NCI-H2107 treated with DMSO at 0.1 percent for 48 hours (cell line): ENCODE measurements around the gene ADGRL2.

Experiments used
- DNase-seq: peaks from one replicate; lab custom pipeline; 2025; ENCODE audit not compliant: unreplicated experiment; lab: John Stamatoyannopoulos, UW

Gene ADGRL2

DNA sequence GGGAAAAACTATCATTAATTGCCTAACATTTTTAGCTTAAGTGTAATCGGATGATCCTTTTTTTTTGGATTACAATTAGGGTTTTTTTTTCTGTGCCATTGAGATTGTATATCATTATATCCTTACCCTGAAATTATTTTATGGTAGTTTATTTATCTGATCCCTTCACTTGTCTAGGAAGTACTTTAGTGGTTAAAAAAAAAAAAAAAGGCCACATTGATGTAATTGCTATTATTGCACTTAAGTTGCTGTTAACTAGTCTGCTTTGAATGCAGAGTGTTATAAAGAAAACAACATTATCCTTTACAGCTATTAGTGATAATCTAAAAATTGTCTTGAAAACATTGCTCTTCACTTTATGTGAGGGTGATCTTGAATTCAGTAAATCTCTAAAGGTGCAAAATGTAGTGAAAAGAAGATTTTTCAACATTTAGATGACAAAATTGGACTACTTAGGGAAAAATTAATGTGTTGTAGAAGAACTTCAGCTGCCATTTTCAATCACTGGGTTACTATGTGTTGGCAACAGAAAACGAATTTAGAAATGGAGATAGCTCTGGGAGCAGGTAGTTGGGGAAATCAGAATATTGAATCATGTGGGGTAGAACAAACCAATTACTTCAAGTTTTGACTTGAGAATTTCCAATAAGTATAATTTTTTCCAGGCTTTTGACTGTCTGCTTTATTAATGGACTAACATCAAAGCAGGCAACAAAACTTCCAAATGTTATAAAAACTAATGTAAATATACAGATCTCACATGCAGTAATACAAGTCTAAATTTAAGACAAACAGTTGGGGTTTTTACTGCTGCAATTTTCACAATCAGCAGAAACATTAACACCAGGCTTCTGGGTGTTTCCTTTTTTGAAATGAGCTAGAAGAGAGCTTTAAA, 5.0 kb downstream of the ADGRL2 start:
- no peak for DNase-seq

DNA sequence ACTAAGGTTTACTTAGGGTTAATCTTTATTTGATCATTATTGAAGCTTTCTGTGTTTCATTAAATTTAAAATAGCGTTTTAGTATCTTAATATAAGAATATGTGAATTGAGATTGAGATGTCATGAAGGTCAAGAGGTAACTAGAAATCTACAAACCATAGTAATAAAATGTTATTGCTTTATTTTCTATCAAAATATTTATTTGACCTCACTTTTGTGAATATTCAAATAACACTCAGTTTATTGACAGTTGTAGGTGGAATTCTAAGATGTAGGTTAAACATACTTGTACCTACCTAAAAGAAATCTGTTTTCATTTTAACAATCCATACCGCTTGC, 5.7 kb downstream of the ADGRL2 start:
- DNase-seq: no peak

DNA sequence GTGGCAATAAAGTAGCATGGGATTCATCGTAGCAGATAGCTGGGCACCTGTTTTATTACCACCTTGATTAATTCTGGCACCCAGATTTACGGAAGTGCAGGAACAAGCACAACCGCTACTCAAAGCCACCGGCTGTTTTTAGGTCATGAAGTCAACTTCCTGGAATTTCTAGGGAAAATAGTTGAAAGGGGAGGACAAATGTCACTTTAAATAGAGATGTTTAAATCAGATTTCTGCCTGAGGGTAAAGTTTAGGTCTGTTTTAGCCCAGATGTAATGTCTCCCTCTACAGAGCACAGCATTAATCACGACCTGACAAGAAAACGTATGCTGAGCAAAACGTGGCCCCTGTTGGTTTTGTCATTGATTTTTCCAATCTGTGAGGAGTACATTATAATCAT, 8.0 kb downstream of the ADGRL2 start:
- no peak for DNase-seq

DNA sequence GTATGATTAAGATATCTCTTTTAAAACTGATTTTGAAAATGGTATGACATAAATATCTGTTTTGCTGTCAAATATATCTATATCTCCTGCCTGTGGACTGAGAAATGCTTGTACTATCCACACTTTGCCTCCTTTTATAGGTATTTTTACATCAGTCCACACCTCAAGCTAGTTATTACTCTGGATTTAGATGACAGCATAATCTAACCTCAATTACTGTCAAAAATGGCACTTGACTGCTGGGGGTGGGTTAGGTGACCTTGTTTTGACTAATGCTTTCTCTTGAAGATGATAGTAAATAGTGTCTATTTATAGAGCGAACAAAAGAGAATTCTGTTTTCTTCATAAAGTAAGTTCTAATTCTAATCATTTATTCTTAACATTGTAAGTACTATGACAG, 9.1 kb downstream of the ADGRL2 start:
- DNase-seq: no peak

DNA sequence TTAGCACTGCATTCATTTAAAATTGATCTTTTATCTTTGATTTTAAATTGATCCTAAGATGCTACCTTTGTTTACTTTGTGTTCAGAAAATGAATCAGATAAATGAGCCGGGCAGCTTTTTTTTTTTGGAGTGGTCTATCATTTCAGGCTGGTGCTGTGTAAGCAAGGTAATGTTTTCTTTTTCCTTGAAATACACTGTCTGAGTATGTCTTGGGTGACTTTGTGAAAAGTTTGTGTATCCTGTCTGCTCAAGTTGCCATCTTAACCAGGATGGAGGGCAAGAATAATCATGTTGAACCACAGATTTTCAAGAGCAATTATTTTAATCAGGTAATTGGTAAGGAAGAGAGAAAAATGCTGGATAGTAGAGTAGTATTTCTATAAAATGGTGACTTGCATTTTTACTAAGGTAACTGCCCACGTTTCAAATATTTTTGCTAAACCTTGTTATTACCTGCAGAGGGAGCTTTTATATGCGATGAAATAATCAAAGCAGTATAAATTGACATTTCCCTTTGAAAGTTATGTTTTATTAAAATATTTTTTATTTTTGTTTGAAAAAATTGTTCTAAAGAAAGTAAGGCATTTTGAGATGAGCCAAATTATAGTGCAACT, 11.1 kb downstream of the ADGRL2 start:
- DNase-seq: no peak

DNA sequence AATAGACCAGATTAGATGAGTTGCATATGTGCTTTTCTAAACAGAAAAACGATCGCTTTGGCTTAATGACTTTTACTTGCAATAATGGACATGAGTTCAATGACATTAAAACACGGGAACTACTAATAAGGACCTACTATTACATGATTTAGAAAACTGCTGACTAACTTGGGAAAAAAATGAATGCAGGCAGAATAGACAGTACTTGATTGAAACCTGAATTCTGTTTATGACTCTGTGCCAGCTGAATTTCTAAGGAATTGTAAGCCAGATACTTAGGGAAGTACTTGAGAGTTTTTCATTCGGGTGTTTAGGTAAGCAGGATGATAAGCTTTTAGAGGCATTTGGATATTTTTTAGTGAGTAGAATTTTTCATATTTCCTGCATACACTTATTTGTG, 12.0 kb downstream of the ADGRL2 start:
- DNase-seq: peak; percentile 39

DNA sequence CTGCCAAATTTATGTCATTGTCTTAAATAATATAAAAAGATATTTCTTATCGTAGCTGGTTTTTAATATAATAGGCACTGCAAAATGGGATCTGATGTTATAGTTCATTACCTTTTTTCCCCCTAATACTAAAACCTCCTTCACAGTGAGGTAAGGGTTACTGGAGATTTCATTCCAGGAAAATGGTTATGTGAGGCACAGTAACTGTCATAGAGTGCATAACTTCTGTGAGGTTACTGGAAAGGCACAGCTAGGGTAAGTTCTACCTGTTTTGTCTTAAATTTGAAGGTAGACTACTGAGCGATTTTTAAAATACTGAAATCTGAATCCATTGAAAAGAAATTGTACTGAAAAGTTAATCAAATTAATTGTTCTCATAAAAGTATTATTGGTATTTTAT, 13.0 kb downstream of the ADGRL2 start:
- DNase-seq: no peak

DNA sequence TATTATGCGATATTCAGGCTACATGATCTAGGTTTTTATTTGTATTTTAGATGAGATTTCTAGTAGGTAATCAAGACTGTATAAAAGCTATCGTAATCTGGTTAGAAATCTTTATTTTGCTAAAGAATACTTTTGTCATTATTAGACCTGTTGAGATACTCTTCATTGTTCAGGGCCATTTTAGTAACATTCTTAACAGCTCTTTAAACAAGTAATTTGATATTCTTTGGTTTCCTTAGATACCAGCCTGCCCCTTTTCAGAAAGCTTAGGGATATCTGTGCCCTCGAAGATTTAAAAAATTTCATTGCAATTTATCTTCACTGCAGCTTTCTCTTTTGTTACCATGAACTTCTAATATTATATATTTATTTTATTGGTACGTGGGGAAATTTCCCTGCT, 18.9 kb downstream of the ADGRL2 start:
- DNase-seq: no peak

DNA sequence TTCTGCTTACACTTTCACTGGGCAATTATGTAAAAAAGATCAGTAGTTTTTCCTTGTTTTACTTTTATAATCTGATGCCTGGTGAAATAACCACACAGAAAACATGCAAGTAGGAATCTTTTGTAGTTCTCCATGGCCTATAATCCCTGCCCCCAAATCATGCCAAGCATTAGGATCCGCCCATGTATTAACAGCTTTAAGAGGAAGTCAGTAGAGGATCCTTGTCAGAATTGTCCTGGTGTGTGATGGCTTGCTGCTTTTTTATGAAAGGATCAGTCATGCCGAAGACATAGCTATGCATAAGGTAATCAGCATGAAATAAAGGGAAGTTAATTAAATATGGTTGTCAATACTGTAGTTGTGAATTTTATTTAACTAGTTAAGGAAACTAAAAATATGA, 20.0 kb downstream of the ADGRL2 start:
- no peak for DNase-seq

DNA sequence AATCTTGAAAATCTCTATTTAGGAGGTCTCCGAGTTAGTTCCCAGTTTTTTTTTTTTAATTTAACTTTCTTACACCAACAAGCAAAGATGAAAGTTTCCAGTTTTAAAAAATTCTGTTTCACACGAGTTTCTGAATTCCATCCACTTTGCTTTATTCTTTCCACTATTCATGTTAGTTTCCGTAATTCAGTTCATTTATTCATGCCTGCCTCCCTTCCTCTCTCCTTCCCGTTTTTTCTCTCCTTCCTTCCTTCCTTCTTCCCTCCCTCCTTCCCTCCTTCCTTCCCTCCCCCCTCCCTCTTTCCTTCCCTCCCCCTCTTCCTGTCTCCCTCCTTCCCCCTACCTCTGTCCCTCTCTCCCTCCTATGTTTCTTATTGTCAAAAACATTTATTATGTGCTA, 22.3 kb downstream of the ADGRL2 start:
- no peak for DNase-seq

DNA sequence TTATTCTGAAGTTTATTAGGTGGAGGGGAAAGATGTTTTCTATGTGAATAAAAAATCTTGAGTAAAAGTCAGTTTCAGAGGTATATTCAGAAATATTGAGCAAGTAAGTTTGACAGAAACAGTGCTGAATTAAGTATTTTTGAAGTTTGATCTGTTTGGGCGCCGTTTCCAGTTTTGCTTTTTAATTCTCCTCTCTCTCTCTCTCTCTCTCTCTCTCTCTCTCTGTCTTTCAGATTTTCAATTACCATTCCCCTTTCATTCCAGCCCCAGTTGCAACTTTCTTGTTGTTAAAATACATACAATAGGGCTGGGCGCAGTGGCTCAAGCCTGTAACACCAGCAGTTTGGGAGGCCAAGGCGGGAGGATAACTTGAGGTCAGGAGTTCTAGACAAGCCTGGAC, 24.0 kb downstream of the ADGRL2 start:
- DNase-seq: no peak

DNA sequence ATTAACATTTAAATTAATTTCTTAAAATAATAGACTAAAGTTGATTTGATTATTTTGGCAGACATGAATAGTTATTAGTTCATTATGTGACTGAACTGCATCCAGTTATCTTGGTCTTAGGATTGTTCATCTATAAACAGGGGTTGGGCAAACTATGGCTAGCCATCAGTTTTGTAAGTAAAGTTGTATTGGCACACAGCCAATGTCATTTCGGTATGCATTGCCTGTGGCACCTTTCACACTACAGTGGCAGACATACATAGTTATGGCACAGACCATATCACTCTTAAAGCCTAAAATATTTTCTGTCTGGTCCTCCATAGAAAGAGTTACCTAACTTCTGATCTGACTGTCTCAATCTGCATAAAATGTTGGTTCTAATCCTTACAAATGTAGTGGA, 27.2 kb downstream of the ADGRL2 start:
- no peak for DNase-seq

DNA sequence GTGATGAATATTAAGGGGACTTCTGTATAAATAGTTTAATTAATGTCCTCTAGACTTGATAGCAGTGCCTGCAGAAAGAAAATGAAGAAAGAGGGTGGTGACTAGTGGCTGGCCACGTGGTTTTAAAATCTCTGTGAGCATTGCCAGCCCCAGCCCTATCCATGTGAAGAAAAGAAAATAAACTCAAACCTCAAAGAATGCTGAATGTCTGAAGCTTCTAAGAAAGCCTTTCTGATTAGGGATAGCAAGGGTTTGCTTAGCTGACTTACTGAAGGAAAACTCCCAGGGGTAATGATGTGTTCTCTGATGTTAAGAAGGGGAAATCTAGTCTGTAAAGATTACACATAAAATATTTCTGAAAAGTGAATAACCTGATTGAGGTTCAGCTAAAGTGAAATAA, 31.8 kb downstream of the ADGRL2 start:
- no peak for DNase-seq

DNA sequence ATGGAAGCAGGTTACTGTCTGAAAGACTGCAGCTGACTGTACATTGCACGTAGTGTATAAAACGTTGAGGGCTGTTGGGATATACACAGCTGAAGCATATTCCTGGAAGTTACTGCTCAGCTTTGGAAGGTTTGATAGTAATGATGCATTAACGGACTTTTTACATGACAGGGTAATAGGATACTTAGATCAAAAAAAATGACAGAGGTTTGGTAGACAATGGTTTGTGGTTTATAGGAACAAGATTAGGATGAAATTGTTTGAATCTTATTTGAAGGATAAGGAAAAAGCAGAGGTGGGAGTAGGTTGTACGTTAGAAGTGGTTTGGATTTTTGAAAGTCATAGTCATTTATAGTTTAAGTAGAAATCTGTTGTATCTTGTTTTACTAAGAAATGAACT, 33.0 kb downstream of the ADGRL2 start:
- peak; percentile 31 for DNase-seq

DNA sequence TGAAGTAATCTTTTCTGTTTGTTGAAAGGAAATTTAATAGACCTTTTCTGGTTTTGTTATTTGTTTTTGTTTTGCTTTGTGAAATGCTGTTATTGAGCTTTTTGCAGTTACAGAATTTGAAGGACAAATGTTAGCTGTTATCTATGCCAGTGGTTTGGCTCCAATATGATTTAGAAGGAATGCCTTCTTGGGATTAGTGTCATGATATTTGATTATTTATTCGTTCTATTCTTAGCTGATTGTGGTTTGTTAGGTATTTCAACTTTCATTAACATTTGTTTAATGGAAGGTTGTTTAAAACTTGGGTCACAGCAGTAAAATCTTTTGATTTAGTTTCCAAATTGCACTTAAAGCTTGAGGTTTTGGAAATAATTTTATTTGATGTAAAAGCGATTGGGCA, 33.5 kb downstream of the ADGRL2 start:
- no peak for DNase-seq

DNA sequence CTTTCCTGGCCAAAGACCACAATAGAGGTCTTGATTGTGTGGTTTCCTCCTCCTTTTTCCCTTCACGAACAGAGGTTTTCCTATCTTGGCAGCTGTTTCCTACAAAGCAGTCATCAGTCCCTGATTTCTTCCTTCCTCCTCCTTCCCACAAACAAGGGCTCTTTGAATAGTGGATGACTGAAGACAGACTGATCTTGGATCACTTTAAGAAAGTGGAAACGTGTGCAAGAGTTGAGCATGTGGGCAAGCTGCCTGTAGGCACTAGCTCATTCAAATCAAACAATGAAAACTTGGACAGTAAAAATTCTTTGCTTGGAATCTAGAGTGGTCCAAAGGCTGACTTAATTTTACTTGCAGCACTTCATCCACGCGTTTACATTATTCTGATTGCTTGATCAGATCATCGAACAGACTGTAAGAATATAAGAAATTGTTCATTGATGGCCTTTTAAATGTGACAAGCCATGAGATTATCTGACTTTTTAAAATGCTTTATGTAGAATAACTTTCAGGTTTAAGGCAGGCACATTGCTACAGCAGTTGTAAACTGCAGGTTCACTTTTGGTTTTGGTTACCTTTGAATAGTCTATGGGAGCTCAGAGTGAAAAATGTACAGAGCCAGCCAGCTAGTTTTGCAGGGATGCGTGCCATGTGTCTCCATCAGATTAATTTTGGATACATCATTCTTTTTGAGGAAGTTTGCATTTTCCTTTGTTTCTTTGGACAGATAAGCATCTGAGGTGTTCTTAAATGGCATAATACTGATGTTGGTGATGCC, 34.4 kb downstream of the ADGRL2 start:
- DNase-seq: no peak

DNA sequence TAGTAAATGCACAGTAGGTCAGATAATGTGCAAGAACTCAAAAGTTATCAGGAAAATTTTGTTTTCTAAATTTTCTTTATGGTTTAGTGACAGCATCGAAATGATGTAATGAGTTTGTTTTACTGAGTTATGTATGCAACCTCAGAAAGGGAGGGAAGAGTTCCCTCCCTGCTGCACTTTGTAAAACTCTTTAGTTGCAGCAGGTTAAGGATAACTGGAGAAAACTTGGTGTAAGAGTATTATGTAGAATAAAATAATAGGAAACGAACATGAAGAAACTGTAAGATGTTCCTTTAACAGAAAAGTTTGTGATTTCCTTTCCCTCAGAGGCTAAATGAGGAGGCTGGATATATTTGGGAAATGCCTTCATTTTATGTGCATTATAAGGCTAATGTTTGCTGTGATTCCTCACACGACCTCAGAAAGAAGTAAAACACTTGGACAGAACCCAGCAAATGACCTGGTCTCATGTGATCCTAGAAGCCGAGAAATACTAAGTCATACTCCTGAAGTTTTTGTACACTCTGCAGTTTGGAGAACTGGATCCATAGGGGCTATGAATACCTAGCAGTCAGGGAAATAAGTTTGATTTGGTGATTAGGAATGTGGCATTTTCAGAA, 35.4 kb downstream of the ADGRL2 start:
- no peak for DNase-seq

DNA sequence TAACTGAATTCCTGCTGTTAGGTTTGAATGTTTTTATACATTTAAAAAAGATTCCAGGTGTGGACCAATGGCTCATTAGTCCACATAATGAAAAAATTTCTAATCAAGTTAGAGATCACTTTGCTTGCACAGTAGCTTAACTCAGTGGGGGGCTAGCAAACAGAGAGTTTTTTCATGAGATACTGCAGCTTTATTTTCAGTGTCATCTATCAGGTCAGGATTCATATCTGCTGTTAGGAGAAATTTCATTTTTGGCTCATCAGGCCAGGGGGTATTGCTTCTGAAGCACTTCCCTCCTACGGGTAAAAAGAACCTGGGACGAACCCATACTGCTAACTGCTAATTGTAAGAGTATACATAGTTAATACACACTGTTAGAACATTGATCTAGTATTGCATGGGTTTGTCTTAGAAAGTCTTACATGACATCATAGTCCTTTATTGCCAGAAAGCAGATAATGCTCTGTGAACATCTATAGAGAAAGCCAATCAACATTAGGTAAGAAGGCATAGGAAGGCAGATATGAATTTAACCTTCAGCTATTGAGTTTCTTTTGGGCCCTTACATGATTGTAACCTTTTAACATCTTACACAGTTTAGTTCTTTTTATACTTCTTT, 38.0 kb downstream of the ADGRL2 start:
- no peak for DNase-seq

DNA sequence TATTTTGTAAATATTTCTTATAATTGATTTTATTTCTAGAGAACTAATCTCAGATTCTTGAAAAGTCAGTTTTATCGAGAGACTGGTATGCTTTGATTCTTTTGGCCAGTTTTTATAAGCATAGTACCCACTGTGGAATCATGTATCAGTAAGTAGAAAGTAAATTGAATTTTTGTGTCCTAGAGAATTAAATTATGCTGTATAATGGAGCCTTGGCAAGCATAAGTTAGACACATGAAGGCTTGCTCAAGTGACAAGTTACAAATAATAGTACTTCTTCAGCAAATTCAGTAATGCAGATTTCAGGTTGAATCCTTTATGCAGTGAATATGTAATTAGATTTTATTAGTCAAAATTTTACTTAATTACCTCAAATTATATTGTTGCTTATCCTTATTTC, 40.1 kb downstream of the ADGRL2 start:
- no peak for DNase-seq

DNA sequence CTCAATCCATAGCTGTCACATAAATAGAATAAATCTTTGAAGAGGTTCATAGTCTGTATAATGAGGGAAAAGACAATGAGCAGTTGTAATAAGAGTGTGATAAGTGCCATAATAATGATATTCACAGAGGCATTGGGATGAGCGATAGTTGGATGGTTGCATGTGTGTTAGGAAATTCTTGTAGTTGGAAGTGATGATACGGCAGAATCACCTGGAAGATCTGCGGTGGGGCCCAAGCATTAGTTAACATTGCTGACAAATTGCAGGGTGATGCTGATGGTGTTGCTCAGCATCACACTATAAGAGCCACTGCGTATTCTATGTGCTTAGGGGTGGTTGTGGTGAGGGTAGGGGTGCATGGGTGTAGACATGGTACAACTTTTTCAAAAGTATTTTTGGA, 41.1 kb downstream of the ADGRL2 start:
- no peak for DNase-seq

DNA sequence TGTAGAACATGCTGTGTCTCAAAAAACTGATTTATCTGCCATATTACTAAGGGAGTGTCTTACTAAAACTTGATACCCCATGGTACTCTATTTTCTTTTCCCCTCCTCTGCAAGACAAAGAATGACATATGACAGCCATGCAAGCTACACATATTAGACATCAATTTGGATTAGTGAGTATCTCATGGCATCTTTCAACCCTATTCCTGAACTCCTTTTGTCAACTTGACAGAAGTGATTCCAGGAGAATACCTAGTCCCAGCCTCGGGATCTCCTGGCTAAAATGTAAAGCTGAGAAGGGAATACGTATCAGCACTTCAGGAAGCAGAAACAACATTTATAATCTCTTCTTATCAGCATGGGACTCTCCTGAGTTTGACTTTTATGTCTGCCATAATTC, 43.7 kb downstream of the ADGRL2 start:
- DNase-seq: no peak
